GM12878 (cell line): ENCODE results near the gene C16orf82. TPM values are rescaled to one million over a fixed set of nuclear protein-coding genes. Genes with fewer than 3 reads are reported as not detected.

Experiments
- ATAC-seq: fragments of 200-7000 bp; cut with Tn5 transposase; 3 replicates; pipeline ENCODE4 v1.9.1; 2020; ENCODE audit warnings: mild to moderate bottlenecking, moderate library complexity
- BruUV-seq: library from RNA; stranded (reverse); fragments of 400-500 nt; replicated peaks from 2 replicates; lab custom pipeline; 2021; lab: Mats Ljungman, UMichigan
- CTCF ChIA-PET: fragments of 300-600 bp; sonication (Branson Sonifier 250); formaldehyde crosslinking; extraction: SDS; loops from one replicate; lab custom pipeline; 2021; ENCODE audit warnings: inconsistent platforms; lab: Yijun Ruan, JAX
- POLR2A ChIA-PET: fragments of 350-600 bp; formaldehyde crosslinking; extraction: SDS; loops from one replicate; lab custom pipeline; 2021; ENCODE audit warnings: inconsistent platforms; lab: Charles Lee
- RAD21 ChIA-PET: fragments of 300-600 bp; sonication (Branson Sonifier 250); formaldehyde crosslinking; loops from one replicate; lab custom pipeline; 2023; ENCODE audit warnings: antibody characterized with exemption; ENCODE audit not compliant: unreplicated experiment; lab: Charles Lee
- SMC1A ChIA-PET: fragments of 300-600 bp; sonication (Branson Sonifier 250); formaldehyde crosslinking; loops from one replicate; lab custom pipeline; 2023; ENCODE audit not compliant: unreplicated experiment, uncharacterized antibody; lab: Charles Lee
- DNase-seq: peaks from one replicate; pipeline ENCODE4 v3.0.0-alpha.2; 2011; ENCODE audit warnings: low read depth, low spot score
- FAIRE-seq: peaks from 3 replicates; lab custom pipeline; 2011; peaks lifted over from hg19 to GRCh38; lab: Jason Lieb, UNC
- H2AFZ ChIP-seq: 2 replicates; pipeline ENCODE4 v1.6.0; 2011; ENCODE audit warnings: low read depth, low read length, control low read depth; ENCODE audit not compliant: control insufficient read depth
- H3K27ac ChIP-seq: 2 replicates; pipeline ENCODE4 v1.5.1; 2011; ENCODE audit warnings: control low read depth; ENCODE audit not compliant: control insufficient read depth, insufficient read depth
- H3K27me3 ChIP-seq, 2 experiments: replicated peaks in 1 of 2; 2 replicates each; pipeline versions ENCODE4 v1.6.0 to v1.6.1; 2011; ENCODE audit warnings: low read length in 1 of 2; ENCODE audit not compliant: control insufficient read depth in 2 of 2, insufficient read depth in 2 of 2
- H3K36me3 ChIP-seq, 2 experiments: 2 replicates each; pipeline ENCODE4 v1.5.1; 2011; ENCODE audit warnings: low read length in 1 of 2; ENCODE audit not compliant: control insufficient read depth in 2 of 2, insufficient read depth in 2 of 2
- H3K4me1 ChIP-seq: 2 replicates; pipeline ENCODE4 v1.6.1; 2011; ENCODE audit warnings: mild to moderate bottlenecking, low read length, moderate library complexity, mixed read lengths; ENCODE audit not compliant: control insufficient read depth, insufficient read depth
- H3K4me2 ChIP-seq: 2 replicates; pipeline ENCODE4 v1.6.0; 2011; ENCODE audit warnings: control low read depth; ENCODE audit not compliant: control insufficient read depth, insufficient read depth
- H3K4me3 ChIP-seq: fragments of 200-600 bp; sonication (generic); 2 replicates; pipeline ENCODE4 v1.5.1; 2016
- H3K79me2 ChIP-seq: 2 replicates; pipeline ENCODE4 v1.6.0; 2011; ENCODE audit warnings: low read length; ENCODE audit not compliant: control insufficient read depth, insufficient read depth
- H3K9ac ChIP-seq: 2 replicates; pipeline ENCODE4 v1.8.0; 2011; ENCODE audit warnings: low read length, control low read depth, mixed read lengths; ENCODE audit not compliant: control insufficient read depth, insufficient read depth
- H3K9me3 ChIP-seq: replicated peaks from 3 replicates; pipeline ENCODE4 v1.5.1; 2011; ENCODE audit warnings: mild to moderate bottlenecking, low read length; ENCODE audit not compliant: control insufficient read depth, insufficient read depth
- H4K20me1 ChIP-seq: 2 replicates; pipeline ENCODE4 v1.6.0; 2011; ENCODE audit not compliant: control insufficient read depth, insufficient read depth
- NFXL1 ChIP-seq: fragments of 450-650 bp; IDR thresholded peaks from 2 replicates; pipeline ENCODE4 v1.6.1; 2017; ENCODE audit warnings: antibody characterized with exemption, mild to moderate bottlenecking, borderline replicate concordance
- NFYB ChIP-seq: IDR thresholded peaks from 2 replicates; pipeline ENCODE4 v1.6.1; 2011; ENCODE audit warnings: low read depth, mild to moderate bottlenecking, low read length, improper control_type of control experiment, moderate library complexity; ENCODE audit not compliant: insufficient read depth
- NR2C1 ChIP-seq: fragments of 450-650 bp; IDR thresholded peaks from 2 replicates; pipeline ENCODE4 v1.6.1; 2017; ENCODE audit warnings: antibody characterized with exemption, mild to moderate bottlenecking, moderate library complexity
- NR2F1 ChIP-seq: fragments of 450-650 bp; conservative IDR thresholded peaks from 2 replicates; pipeline ENCODE4 v1.6.1; 2017; ENCODE audit warnings: mild to moderate bottlenecking
- REST ChIP-seq: IDR thresholded peaks from 2 replicates; pipeline ENCODE4 v1.6.1; 2012; ENCODE audit warnings: mild to moderate bottlenecking, low read depth, low read length
- SMARCA5 ChIP-seq: fragments of 450-650 bp; IDR thresholded peaks from 2 replicates; pipeline ENCODE4 v1.6.1; 2017; ENCODE audit warnings: mild to moderate bottlenecking
- TBL1XR1 ChIP-seq: IDR thresholded peaks from 2 replicates; pipeline ENCODE4 v1.6.1; 2012; ENCODE audit warnings: low read depth, low read length, improper control_type of control experiment
- ZNF24 ChIP-seq: fragments of 450-650 bp; IDR thresholded peaks from 2 replicates; pipeline ENCODE4 v1.6.1; 2017; ENCODE audit warnings: antibody characterized with exemption, mild to moderate bottlenecking
- WGBS: methylation state at CpG from one replicate; pipeline ENCODE4 v1.1.6; 2016; ENCODE audit warnings: low lambda C conversion rate; ENCODE audit not compliant: insufficient replicate concordance, insufficient coverage; ENCODE audit errors: missing lambda C conversion rate; 5-methylcytosine and 5-hydroxymethylcytosine counted together
- in situ Hi-C: fragments of 300-500 bp; cut with MboI; formaldehyde crosslinking; loops from 9 replicates; pipeline ENCODE4 v1.14.3; 2018; ENCODE audit warnings: mixed read lengths
- intact Hi-C: fragments of 100-400 bp; cut with micrococcal nuclease; formaldehyde crosslinking; loops from one replicate; pipeline ENCODE4 v1.14.2; 2022; ENCODE audit not compliant: unreplicated experiment
- polyA plus RNA-seq, 11 experiments: library from polyadenylated mRNA; depleted of rRNA in 4 of 11; unstranded in 6 of 11; stranded (reverse) in 5 of 11; fragments of >200 nt; fragmentation: Nextera tagmentation in 4 of 11; fragmentation: Illumina TruSeq in 1 of 11; extraction: Ambion mirVana in 4 of 11; extraction: Trizol in 1 of 11; gene quantifications; 1 replicate in 1 of 11; 2 replicates in 10 of 11; pipeline versions ENCODE4 v1.2.1 to v1.2.3, GENCODE V29; 2011 to 2016; ENCODE audit warnings: inconsistent platforms in 2 of 11, missing spikeins in 2 of 11, low read depth in 1 of 11
- total RNA-seq, 4 experiments: library from RNA; depleted of rRNA in 3 of 4; stranded (reverse); fragments of >200 nt in 3 of 4; fragmentation: Illumina TruSeq in 1 of 4; extraction: Trizol in 1 of 4; gene quantifications; 2 replicates each; pipeline versions ENCODE4 v1.2.1 to v1.2.3, GENCODE V29; 2013 to 2021

C16orf82 gene
- total and polyA plus RNA-seq, 10 of the 15 experiments (the other 5 are each of a cell fraction or from before 2014, with no cell fraction given) = not detected

DNA sequence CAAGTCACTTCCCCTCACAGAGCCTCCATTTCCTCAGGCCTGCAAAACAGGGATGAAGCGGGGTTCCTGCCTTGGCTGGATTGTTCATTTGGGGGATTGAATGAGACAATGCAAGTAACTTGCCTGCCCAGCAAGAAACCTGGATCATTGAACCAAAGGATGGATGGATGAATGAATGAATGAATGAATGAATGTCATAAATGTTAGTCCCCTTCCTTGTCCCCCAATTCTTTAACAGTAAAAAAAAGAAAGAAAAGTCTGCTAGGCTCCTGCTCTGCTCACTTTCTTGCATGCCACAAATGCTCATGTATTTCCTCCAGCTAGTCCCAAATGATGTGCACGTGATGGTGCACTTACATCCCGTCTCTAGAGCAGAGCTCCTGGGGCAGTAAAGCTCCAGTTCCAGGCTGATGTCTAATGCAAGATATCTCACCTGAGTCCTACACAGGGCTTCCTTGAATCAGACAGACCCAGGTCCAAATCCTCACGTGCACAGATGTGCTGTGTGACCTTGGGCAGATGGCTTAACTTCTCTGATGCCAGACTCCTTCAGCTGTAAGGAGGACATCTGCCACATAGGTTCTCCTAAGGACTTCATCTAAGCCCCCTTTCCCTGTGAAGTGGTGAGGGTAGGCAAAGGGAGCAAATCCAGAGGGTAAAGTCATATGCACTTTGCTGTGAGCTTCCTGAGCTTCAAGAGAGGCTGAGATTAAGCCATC lies 45.5 kb downstream of the C16orf82 start:
- in situ Hi-C loops = loop anchor here (5.0 kb wide), 1 partner anchor 1275 kb away; no protein-coding TSS in a partner anchor
- TF ChIP-seq ZNF24 (peak; percentile 64), TBL1XR1 (no peak), SMARCA5 (peak; percentile 32; the same call in 1 of the 2 replicates)
- ChIA-PET SMC1A (interaction anchor here (0.6 kb wide), 1 partner anchor 448 kb away, joined by 3 read pairs; no protein-coding TSS in a partner anchor), POLR2A (no interaction called here), CTCF (interaction anchor here (1.1 to 2.0 kb wide), 2 partner anchors 256 to 346 kb away, joined by 4 read pairs; no protein-coding TSS in a partner anchor), RAD21 (interaction anchor here (0.5 to 1.0 kb wide), 2 partner anchors 29 to 366 kb away, joined by 3 to 4 read pairs; no protein-coding TSS in a partner anchor)
- DNase-seq = no peak
- no TSS peak for BruUV-seq
- Histone ChIP-seq H3K79me2 (no peaks in the 10 kb centered on the region), H4K20me1 (no peaks in the 10 kb centered on the region; the same call in 1 of the 2 replicates), H3K27me3 (peaks cover 0 to 2% of the 10 kb centered on the region in 2 experiments; a peak in 1 of 4 replicates), H3K4me3 (no peak overlapping the region), H3K4me1 (peaks cover 4% of the 10 kb centered on the region; the same call in 1 of the 2 replicates), H3K4me2 (no peak overlapping the region), H3K9me3 (no peaks in the 10 kb centered on the region), H3K9ac (no peak overlapping the region), H3K36me3 (no peaks in the 10 kb centered on the region), H2AFZ (no peak overlapping the region), H3K27ac (no peak overlapping the region)
- intact Hi-C loops = no loop called here
- no peak for FAIRE-seq
- WGBS = 82% methylated on average over 4 of the region's 4 CpGs
- no peak for ATAC-seq

- peak; percentile 31 for FAIRE-seq
- CTCF ChIA-PET = interaction anchor here (2.0 kb wide), 1 partner anchor 255 kb away, joined by 4 read pairs; no protein-coding TSS in a partner anchor
- TF ChIP-seq NR2F1 (peak; percentile 86), NR2C1 (peak; percentile 66), NFXL1 (no peak), REST (no peak), NFYB (peak; percentile 41; the same call in 1 of the 2 replicates)
- TF ChIP-seq, all 136 proteins: peak for 3
- H3K9ac ChIP-seq = no peak overlapping the region
- ChIA-PET POLR2A (no interaction called here), RAD21 (no interaction called here), SMC1A (no interaction called here)
- H3K27ac ChIP-seq = no peak overlapping the region
- peak overlapping the region; percentile 38 for H2AFZ ChIP-seq
- in situ Hi-C loops (loop anchor here (5.0 kb wide), 1 partner anchor 1276 kb away; no protein-coding TSS in a partner anchor), intact Hi-C loops (no loop called here)
- no peaks in the 10 kb centered on the region; the same call in 1 of the 2 replicates for H4K20me1 ChIP-seq
- peaks cover 0 to 2% of the 10 kb centered on the region in 2 experiments; a peak in 1 of 4 replicates for H3K27me3 ChIP-seq
- ATAC-seq = peak; percentile 78
- no TSS peak for BruUV-seq
- peak; percentile 20 for DNase-seq
- WGBS = 0% methylated on average over 8 of the region's 8 CpGs
- H3K4me3 ChIP-seq = no peak overlapping the region
- no peaks in the 10 kb centered on the region for H3K9me3 ChIP-seq
- H3K79me2 ChIP-seq = no peaks in the 10 kb centered on the region
- H3K4me2 ChIP-seq = no peak overlapping the region; the same call in 1 of the 2 replicates
- H3K36me3 ChIP-seq = no peaks in the 10 kb centered on the region
- peaks cover 4% of the 10 kb centered on the region; the same call in 1 of the 2 replicates for H3K4me1 ChIP-seq
Observed at GRCh38 chr16:27113341-27113841, 46.7 kb downstream of the C16orf82 start.
